NT2/D1 (cell line): Measurements from ENCODE around the gene FBXL2.
"Not testable (repeated sequence)": the region's sequence is repeated elsewhere in the genome, so short reads cannot be mapped to it uniquely, and the experiment has no call there.

Experiments used
- SUZ12 ChIP-seq: IDR thresholded peaks from 2 replicates; pipeline ENCODE4 v1.6.1; 2011; ENCODE audit not compliant: insufficient read length, insufficient read depth; ENCODE audit errors: extremely low read depth
- YY1 ChIP-seq: IDR thresholded peaks from 2 replicates; pipeline ENCODE4 v1.6.1; 2011; ENCODE audit not compliant: insufficient read length, insufficient read depth
- ZNF274 ChIP-seq: IDR thresholded peaks from 2 replicates; pipeline ENCODE4 v1.6.1; 2011; ENCODE audit warnings: mild to moderate bottlenecking, low read depth, low read length

DNA sequence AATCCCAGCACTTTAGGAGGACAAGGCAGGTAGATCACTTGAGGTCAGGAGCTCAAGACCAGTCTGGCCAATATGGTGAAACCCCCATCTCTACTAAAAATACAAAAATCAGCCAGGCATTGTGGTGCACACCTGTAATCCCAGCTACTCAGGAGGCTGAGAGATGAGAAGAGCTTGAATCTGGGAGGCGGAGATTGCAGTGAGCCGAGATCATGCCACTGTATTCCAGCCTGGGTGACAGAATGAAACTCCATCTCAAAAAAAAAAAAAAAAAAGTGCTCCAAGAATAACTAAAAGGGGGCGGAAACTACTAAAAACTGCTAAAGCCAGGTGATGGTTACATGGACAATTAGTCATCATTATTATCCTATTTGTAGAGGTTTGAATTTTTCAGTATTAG is 133.6 kb downstream of the FBXL2 start:
- TF ChIP-seq YY1, ZNF274, SUZ12: not testable (repeated sequence)
